A549 (cell line): ENCODE measurements around the gene IQCE. TPM values are rescaled to one million over a fixed set of nuclear protein-coding genes. Genes with fewer than 3 reads are reported as not detected.

Experiments
- ATAC-seq, 2 experiments: fragments of 200-7000 bp in 1 of 2; fragments of >200 bp in 1 of 2; cut with Nextera tagmentation in 1 of 2; cut with Tn5 transposase in 1 of 2; 3 replicates each; pipeline versions ENCODE4 v1.8.0 to v1.9.1; 2018 to 2020; ENCODE audit warnings: mild to moderate bottlenecking in 1 of 2, moderate library complexity in 1 of 2
- CTCF ChIA-PET: fragments of 300-600 bp; sonication (Branson Sonifier 250); formaldehyde crosslinking; extraction: SDS; loops from one replicate; lab custom pipeline; 2021; ENCODE audit warnings: antibody characterized with exemption, inconsistent platforms; lab: Yijun Ruan, JAX
- POLR2A ChIA-PET: fragments of 350-600 bp; formaldehyde crosslinking; extraction: SDS; loops from one replicate; lab custom pipeline; 2021; ENCODE audit warnings: antibody characterized with exemption, inconsistent platforms; lab: Yijun Ruan, JAX
- DNase-seq, 2 experiments: peaks; one replicate each; pipeline versions ENCODE4 v3.0.0 to v3.0.0-alpha.2; 2011 to 2016; ENCODE audit warnings: low read depth in 1 of 2, low spot score in 1 of 2
- FAIRE-seq: peaks from 2 replicates; lab custom pipeline; 2011; peaks lifted over from hg19 to GRCh38; lab: Jason Lieb, UNC
- H3K27ac ChIP-seq, 2 experiments: fragments of >200 bp; sonication (Bioruptor Twin); formaldehyde crosslinking; 3 replicates each; pipeline ENCODE4 v1.5.1; 2016 to 2017
- H3K4me1 ChIP-seq: fragments of >200 bp; sonication (Bioruptor Twin); formaldehyde crosslinking; 3 replicates; pipeline ENCODE4 v1.6.1; 2016
- H3K4me2 ChIP-seq: fragments of >200 bp; sonication (Bioruptor Twin); formaldehyde crosslinking; 3 replicates; pipeline ENCODE4 v1.6.1; 2016
- H3K4me3 ChIP-seq: fragments of >200 bp; sonication (Bioruptor Twin); formaldehyde crosslinking; 3 replicates; pipeline ENCODE4 v1.5.1; 2016
- H3K9me3 ChIP-seq: fragments of >200 bp; sonication (Bioruptor Twin); formaldehyde crosslinking; 3 replicates; pipeline ENCODE4 v1.6.1; 2016
- BHLHE40 ChIP-seq: IDR thresholded peaks from 2 replicates; pipeline ENCODE4 v1.6.1; 2012; ENCODE audit warnings: low read depth, low read length, inconsistent platforms
- CHD2 ChIP-seq: fragments of 150-350 bp; IDR thresholded peaks from 2 replicates; pipeline ENCODE4 v1.6.1; 2014; ENCODE audit warnings: low read length; ENCODE audit not compliant: partially characterized antibody
- FOSL2 ChIP-seq, 2 experiments: fragments of 450-650 bp in 1 of 2; fragments of >200 bp in 1 of 2; sonication (Bioruptor Twin) in 1 of 2; formaldehyde crosslinking; IDR thresholded peaks; 2 replicates each; pipeline versions ENCODE4 v1.5.0 to v1.6.1; 2016 to 2020; ENCODE audit warnings: mild to moderate bottlenecking in 1 of 2, moderate library complexity in 1 of 2
- GATA3 ChIP-seq: IDR thresholded peaks from 2 replicates; pipeline ENCODE4 v1.6.1; 2012; ENCODE audit warnings: borderline replicate concordance
- HOXA7 ChIP-seq: fragments of 250-450 bp; sonication (Bioruptor Pico); IDR thresholded peaks from 2 replicates; pipeline ENCODE4 v1.5.0; 2020; ENCODE audit warnings: mild to moderate bottlenecking, moderate library complexity
- JUN ChIP-seq, 2 experiments: fragments of >200 bp; sonication (Bioruptor Twin); formaldehyde crosslinking; IDR thresholded peaks; 2 replicates in 1 of 2; 3 replicates in 1 of 2; pipeline ENCODE4 v1.6.1; 2016 to 2017
- KDM5A ChIP-seq: fragments of 200-600 bp; sonication (generic); IDR thresholded peaks from 2 replicates; pipeline ENCODE4 v1.6.1; 2016; ENCODE audit warnings: antibody characterized with exemption, mild to moderate bottlenecking
- PHF8 ChIP-seq: fragments of 200-600 bp; sonication (generic); IDR thresholded peaks from 2 replicates; pipeline ENCODE4 v1.6.1; 2016; ENCODE audit warnings: low read depth, mild to moderate bottlenecking, antibody characterized with exemption, moderate library complexity, borderline replicate concordance
- RAD21 ChIP-seq, 2 experiments: fragments of >200 bp in 1 of 2; sonication (Bioruptor Twin) in 1 of 2; formaldehyde crosslinking in 1 of 2; IDR thresholded peaks in 1 of 2; conservative IDR thresholded peaks in 1 of 2; 2 replicates in 1 of 2; 3 replicates in 1 of 2; pipeline ENCODE4 v1.6.1; 2012 to 2018; ENCODE audit warnings: inconsistent platforms in 1 of 2
- RCOR1 ChIP-seq: fragments of 150-350 bp; IDR thresholded peaks from 2 replicates; pipeline ENCODE4 v1.6.1; 2014; ENCODE audit warnings: antibody characterized with exemption, low read length, low read depth
- RNF2 ChIP-seq: fragments of 200-600 bp; sonication (generic); IDR thresholded peaks from 2 replicates; pipeline ENCODE4 v1.6.1; 2016; ENCODE audit warnings: low read depth, mild to moderate bottlenecking, antibody characterized with exemption, moderate library complexity, borderline replicate concordance
- ZFP36 ChIP-seq: fragments of 450-650 bp; IDR thresholded peaks from 2 replicates; pipeline ENCODE4 v1.6.1; 2014; ENCODE audit warnings: borderline replicate concordance; ENCODE audit not compliant: partially characterized antibody
- ZNF302 ChIP-seq: fragments of 250-450 bp; sonication (Bioruptor Pico); IDR thresholded peaks from 2 replicates; pipeline ENCODE4 v1.9.0; 2021; ENCODE audit warnings: inconsistent platforms, mild to moderate bottlenecking, moderate library complexity
- ZSCAN20 ChIP-seq: fragments of 250-450 bp; sonication (Bioruptor Pico); IDR thresholded peaks from 2 replicates; pipeline ENCODE4 v1.8.0; 2022; ENCODE audit warnings: mild to moderate bottlenecking, moderate library complexity
- WGBS: methylation state at CpG from one replicate; pipeline ENCODE4 v1.1.6; 2017; ENCODE audit errors: missing lambda C conversion rate; 5-methylcytosine and 5-hydroxymethylcytosine counted together
- polyA plus RNA-seq, 4 experiments: library from polyadenylated mRNA; depleted of rRNA in 3 of 4; stranded (reverse); fragments of >200 nt; fragmentation: RNase III in 1 of 4; extraction: RNeasy Plus Mini Kit Qiagen cat#74134 plus additional on column Dnase treatment in 1 of 4; gene quantifications; 2 replicates in 3 of 4; 3 replicates in 1 of 4; pipeline ENCODE4 v1.2.3, GENCODE V29; 2011 to 2017
- TF ChIP-seq, protein P1 (sequence below): fragments of 200-600 bp; sonication (generic); IDR thresholded peaks from 2 replicates; pipeline ENCODE4 v1.6.1; 2016; ENCODE audit warnings: antibody characterized with exemption, mild to moderate bottlenecking, moderate library complexity
- TF ChIP-seq, protein P2 (sequence below): IDR thresholded peaks from 2 replicates; pipeline ENCODE4 v1.6.1; 2012
- TF ChIP-seq, protein P3 (sequence below): fragments of 250-450 bp; sonication (Bioruptor Pico); IDR thresholded peaks from 2 replicates; pipeline ENCODE4 v1.5.0; 2020; ENCODE audit warnings: low read depth, mild to moderate bottlenecking, moderate library complexity
- TF ChIP-seq, protein P4 (sequence below): IDR thresholded peaks from 2 replicates; pipeline ENCODE4 v1.6.1; 2012
- TF ChIP-seq, protein P5 (sequence below): fragments of >200 bp; sonication (Bioruptor Twin); formaldehyde crosslinking; IDR thresholded peaks from 3 replicates; pipeline ENCODE4 v1.5.1; 2016

IQCE gene
- polyA plus RNA-seq, 2 of the 4 experiments (the other 2 are of a cell fraction) = 10.6 to 13.0 TPM

DNA sequence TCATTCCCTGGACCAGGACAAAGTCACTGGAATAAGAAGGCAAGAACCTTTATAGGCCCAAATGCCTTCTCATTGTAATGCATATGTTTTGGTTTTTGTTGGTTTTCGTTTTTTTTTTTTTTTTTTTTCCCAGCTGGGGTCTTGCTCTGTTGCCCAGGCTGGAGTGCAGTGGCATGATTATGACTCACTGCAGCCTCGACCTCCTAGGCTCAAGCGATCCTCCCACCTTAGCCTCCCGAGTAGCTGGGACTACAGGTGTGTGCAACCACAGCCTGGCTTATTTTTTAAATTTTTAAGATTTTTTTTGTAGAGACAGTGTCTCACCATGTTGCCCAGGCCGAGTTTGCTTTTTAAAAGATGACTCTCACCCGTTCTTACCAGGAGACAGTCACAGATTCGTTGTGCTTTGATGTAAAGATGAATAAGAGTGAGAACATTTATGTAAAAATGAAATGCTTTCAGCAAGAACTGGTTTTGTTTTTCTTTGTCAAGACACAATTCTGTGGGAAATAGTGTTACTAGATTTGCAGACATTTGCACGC is 7.6 kb downstream of the IQCE start (continued):
- no peak for TF ChIP-seq KDM5A

DNA sequence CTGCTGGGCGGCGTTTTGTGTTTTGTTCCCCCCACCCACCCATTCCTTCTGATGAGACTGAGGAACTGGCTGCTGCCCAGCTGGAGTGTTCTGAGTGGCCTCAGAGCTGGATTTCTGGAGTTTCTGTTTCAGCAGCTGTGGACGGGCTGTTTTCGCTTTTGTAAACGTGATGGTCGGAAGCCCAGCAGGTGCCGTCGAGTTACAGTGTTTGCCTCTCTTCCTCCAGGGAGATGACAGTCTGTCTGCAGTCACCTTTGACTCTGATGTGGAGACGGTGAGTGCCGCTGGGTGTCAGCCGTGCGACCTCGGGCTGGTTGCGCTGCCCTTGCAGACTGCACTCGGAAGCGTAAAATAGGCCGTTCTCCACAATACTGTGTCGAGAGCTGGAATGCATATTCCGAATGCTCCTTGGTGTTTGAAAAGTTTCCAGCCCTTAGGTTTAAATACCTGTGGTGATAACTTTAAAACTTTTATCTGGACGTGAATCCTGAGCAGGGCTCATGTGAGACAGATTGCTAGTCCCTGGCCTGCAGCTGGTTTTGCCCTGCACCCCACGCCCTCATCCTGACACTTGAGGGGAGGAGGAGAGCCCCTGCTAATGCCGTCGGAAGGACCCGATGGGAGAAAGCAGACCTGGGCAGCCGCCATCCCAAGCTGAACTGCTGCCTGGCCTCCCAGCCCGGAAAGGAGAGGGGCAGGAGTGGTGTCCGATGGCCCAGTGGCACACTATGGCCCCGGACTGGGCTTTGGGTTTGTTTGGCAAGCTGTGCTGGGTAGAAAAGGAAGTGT is 8.3 kb downstream of the IQCE start:
- WGBS = 92% methylated on average over 28 of the region's 28 CpGs
- TF ChIP-seq, protein P1, sequence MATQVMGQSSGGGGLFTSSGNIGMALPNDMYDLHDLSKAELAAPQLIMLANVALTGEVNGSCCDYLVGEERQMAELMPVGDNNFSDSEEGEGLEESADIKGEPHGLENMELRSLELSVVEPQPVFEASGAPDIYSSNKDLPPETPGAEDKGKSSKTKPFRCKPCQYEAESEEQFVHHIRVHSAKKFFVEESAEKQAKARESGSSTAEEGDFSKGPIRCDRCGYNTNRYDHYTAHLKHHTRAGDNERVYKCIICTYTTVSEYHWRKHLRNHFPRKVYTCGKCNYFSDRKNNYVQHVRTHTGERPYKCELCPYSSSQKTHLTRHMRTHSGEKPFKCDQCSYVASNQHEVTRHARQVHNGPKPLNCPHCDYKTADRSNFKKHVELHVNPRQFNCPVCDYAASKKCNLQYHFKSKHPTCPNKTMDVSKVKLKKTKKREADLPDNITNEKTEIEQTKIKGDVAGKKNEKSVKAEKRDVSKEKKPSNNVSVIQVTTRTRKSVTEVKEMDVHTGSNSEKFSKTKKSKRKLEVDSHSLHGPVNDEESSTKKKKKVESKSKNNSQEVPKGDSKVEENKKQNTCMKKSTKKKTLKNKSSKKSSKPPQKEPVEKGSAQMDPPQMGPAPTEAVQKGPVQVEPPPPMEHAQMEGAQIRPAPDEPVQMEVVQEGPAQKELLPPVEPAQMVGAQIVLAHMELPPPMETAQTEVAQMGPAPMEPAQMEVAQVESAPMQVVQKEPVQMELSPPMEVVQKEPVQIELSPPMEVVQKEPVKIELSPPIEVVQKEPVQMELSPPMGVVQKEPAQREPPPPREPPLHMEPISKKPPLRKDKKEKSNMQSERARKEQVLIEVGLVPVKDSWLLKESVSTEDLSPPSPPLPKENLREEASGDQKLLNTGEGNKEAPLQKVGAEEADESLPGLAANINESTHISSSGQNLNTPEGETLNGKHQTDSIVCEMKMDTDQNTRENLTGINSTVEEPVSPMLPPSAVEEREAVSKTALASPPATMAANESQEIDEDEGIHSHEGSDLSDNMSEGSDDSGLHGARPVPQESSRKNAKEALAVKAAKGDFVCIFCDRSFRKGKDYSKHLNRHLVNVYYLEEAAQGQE = no peak
- TF ChIP-seq RCOR1 = no peak
- no peak for TF ChIP-seq HOXA7
- no peak for TF ChIP-seq BHLHE40
- no peak for TF ChIP-seq ZFP36
- no peak for TF ChIP-seq JUN (IDR thresholded peaks at IDR 0.05)
- TF ChIP-seq ZSCAN20 (CRISPR knock-in tag) = no peak
- no peak for TF ChIP-seq CHD2
- no peak for TF ChIP-seq RNF2
- TF ChIP-seq ZNF302 = no peak
- no peak for TF ChIP-seq GATA3
- TF ChIP-seq, protein P2, sequence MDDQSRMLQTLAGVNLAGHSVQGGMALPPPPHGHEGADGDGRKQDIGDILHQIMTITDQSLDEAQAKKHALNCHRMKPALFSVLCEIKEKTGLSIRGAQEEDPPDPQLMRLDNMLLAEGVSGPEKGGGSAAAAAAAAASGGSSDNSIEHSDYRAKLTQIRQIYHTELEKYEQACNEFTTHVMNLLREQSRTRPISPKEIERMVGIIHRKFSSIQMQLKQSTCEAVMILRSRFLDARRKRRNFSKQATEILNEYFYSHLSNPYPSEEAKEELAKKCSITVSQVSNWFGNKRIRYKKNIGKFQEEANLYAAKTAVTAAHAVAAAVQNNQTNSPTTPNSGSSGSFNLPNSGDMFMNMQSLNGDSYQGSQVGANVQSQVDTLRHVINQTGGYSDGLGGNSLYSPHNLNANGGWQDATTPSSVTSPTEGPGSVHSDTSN = no peak
- no peak for TF ChIP-seq PHF8
- TF ChIP-seq, protein P3, sequence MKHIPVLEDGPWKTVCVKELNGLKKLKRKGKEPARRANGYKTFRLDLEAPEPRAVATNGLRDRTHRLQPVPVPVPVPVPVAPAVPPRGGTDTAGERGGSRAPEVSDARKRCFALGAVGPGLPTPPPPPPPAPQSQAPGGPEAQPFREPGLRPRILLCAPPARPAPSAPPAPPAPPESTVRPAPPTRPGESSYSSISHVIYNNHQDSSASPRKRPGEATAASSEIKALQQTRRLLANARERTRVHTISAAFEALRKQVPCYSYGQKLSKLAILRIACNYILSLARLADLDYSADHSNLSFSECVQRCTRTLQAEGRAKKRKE (CRISPR knock-in tag) = no peak
- TF ChIP-seq, protein P4, sequence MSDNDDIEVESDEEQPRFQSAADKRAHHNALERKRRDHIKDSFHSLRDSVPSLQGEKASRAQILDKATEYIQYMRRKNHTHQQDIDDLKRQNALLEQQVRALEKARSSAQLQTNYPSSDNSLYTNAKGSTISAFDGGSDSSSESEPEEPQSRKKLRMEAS = no peak
- peak; percentile 14 to 17; a peak in 2 of 6 replicates for ATAC-seq
- no peak for DNase-seq
- H3K27ac ChIP-seq = no peak overlapping the region
- peaks cover 7% of the 10 kb centered on the region for H3K4me1 ChIP-seq
- H3K4me2 ChIP-seq = no peak overlapping the region
- ChIA-PET POLR2A (no interaction called here), CTCF (interaction anchor here (0.7 to 2.6 kb wide), 16 partner anchors 8 to 130 kb away, joined by 3 to 14 read pairs (median 4); partner anchors contain the start of gene IQCE)
- no peaks in the 10 kb centered on the region for H3K9me3 ChIP-seq
- no peak overlapping the region for H3K4me3 ChIP-seq
- no peak for FAIRE-seq

DNA sequence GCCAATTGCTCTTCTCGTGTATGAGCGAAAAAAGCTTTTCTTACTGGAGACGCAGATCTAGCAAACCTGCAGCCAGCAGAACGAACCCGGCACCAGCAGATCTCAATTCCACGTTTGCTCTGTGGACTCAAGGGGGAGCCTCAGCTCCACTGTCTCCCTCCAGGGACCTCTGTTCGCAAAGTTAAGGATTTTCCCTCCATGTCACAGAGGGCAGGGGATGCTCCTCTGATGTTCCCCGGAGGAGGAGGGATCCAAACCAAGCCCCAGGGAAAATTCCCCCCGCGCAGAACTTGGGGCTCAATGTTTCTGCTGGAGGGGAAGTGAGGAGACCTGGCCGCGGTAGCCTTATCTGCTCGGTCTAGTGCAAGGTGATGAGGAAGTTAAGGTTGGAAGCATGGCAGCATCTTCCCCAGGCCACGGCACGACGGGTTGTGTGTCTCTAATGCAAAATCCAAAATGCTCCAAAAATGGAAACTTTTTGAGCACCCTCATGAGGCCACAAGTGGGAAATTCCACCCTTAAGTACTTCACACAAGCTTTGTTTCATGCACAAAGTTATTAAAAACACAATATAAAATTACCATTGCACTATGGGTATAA is 9.0 kb downstream of the IQCE start:
- Histone ChIP-seq H3K27ac (no peak overlapping the region), H3K4me1 (peaks cover 13% of the 10 kb centered on the region), H3K4me2 (no peak overlapping the region), H3K4me3 (no peak overlapping the region), H3K9me3 (no peaks in the 10 kb centered on the region)
- FAIRE-seq (no peak), DNase-seq (no peak), ATAC-seq (peak; percentile 45 to 78; a peak in 3 of 6 replicates)
- 82% methylated on average over 15 of the region's 16 CpGs for WGBS
- ChIA-PET POLR2A (no interaction called here), CTCF (interaction anchor here (0.7 to 2.6 kb wide), 20 partner anchors 8 to 129 kb away, joined by 3 to 14 read pairs (median 4); partner anchors contain the start of gene IQCE)
- peak; percentile 43 to 67; a peak in 4 of 5 replicates for TF ChIP-seq RAD21 (conservative IDR thresholded peaks at IDR 0.05 in 1 of 2, IDR thresholded peaks at IDR 0.05 in 1 of 2)
- TF ChIP-seq, protein P5, sequence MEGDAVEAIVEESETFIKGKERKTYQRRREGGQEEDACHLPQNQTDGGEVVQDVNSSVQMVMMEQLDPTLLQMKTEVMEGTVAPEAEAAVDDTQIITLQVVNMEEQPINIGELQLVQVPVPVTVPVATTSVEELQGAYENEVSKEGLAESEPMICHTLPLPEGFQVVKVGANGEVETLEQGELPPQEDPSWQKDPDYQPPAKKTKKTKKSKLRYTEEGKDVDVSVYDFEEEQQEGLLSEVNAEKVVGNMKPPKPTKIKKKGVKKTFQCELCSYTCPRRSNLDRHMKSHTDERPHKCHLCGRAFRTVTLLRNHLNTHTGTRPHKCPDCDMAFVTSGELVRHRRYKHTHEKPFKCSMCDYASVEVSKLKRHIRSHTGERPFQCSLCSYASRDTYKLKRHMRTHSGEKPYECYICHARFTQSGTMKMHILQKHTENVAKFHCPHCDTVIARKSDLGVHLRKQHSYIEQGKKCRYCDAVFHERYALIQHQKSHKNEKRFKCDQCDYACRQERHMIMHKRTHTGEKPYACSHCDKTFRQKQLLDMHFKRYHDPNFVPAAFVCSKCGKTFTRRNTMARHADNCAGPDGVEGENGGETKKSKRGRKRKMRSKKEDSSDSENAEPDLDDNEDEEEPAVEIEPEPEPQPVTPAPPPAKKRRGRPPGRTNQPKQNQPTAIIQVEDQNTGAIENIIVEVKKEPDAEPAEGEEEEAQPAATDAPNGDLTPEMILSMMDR = peak; percentile 17; the same call in 2 of the 3 replicates
- no peak for TF ChIP-seq FOSL2 (IDR thresholded peaks at IDR 0.05)
- TF ChIP-seq FOSL2 (CRISPR knock-in tag; IDR thresholded peaks at IDR 0.05) = no peak
